Activated CD4-positive, alpha-beta T cell treated with anti-CD3 and anti-CD28 coated beads for 36 hours (primary cell): ENCODE measurements around the gene FNIP2. TPM values are rescaled to one million over a fixed set of nuclear protein-coding genes. Genes with fewer than 3 reads are reported as not detected.
"Not testable (repeated sequence)": the region's sequence is repeated elsewhere in the genome, so short reads cannot be mapped to it uniquely, and the experiment has no call there.

ENCODE experiments used
- ATAC-seq: fragments of 200-7000 bp; cut with Tn5 transposase; one replicate; pipeline ENCODE4 v1.10.0; 2021; ENCODE audit warnings: mild to moderate bottlenecking, moderate library complexity
- CTCF ChIA-PET: fragments of 350-600 bp; sonication (Branson Sonifier 250); formaldehyde crosslinking; loops from one replicate; lab custom pipeline; 2021; ENCODE audit warnings: antibody characterized with exemption; lab: Charles Lee
- POLR2A ChIA-PET: fragments of 350-600 bp; sonication (Branson Sonifier 250); formaldehyde crosslinking; loops from one replicate; lab custom pipeline; 2021; ENCODE audit warnings: antibody characterized with exemption, inconsistent platforms; lab: Charles Lee
- DNase-seq: peaks from one replicate; pipeline ENCODE4 v3.0.0-alpha.2; 2020
- H3K27ac Mint-ChIP-seq: one replicate; pipeline ENCODE4 v1.8.0; 2021; ENCODE audit warnings: mixed read lengths
- H3K27me3 Mint-ChIP-seq: one replicate; pipeline ENCODE4 v1.8.0; 2021; ENCODE audit warnings: mixed read lengths
- H3K36me3 Mint-ChIP-seq: one replicate; pipeline ENCODE4 v1.8.0; 2021; ENCODE audit warnings: low read depth, mixed read lengths
- H3K4me1 Mint-ChIP-seq: one replicate; pipeline ENCODE4 v1.8.0; 2021; ENCODE audit warnings: mixed read lengths
- H3K4me3 Mint-ChIP-seq: one replicate; pipeline ENCODE4 v1.8.0; 2021; ENCODE audit warnings: mild to moderate bottlenecking, moderate library complexity, mixed read lengths
- H3K9me3 Mint-ChIP-seq: one replicate; pipeline ENCODE4 v1.8.0; 2021; ENCODE audit warnings: low read depth, mixed read lengths
- intact Hi-C, 2 experiments: fragments of 100-400 bp; cut with DNase I in 1 of 2; cut with micrococcal nuclease in 1 of 2; formaldehyde crosslinking; loops; one replicate each; pipeline versions ENCODE4 v1.14.2 to v1.15.1; 2022 to 2024; cut with DNase I, micrococcal nuclease
- total RNA-seq, 2 experiments: library from RNA; stranded (reverse); gene quantifications; one replicate each; pipeline ENCODE4 v1.2.3, GENCODE V29; 2021

Gene FNIP2
- total RNA-seq, 2 experiments from 2014 or later = 11.6 to 13.0 TPM

- Mint-ChIP-seq H3K27ac (no peak overlapping the region), H3K27me3 (no peaks in the 10 kb centered on the region), H3K4me3 (no peak overlapping the region), H3K36me3 (peaks cover 36% of the 10 kb centered on the region), H3K4me1 (no peaks in the 10 kb centered on the region), H3K9me3 (peaks cover 6% of the 10 kb centered on the region)
- DNase-seq (no peak), ATAC-seq (no peak)
- intact Hi-C loops = no loop called here
- ChIA-PET CTCF (interaction anchor here (0.7 to 0.8 kb wide), 2 partner anchors 33 to 43 kb away, joined by 3 read pairs; no protein-coding TSS in a partner anchor), POLR2A (no interaction called here)
Observed at GRCh38 chr4:158894826-158895225, 126.0 kb downstream of the FNIP2 start.

GRCh38 chr4:158895797-158896576 is 127.2 kb downstream of the FNIP2 start:
- CTCF ChIA-PET = no interaction called here
- no peak overlapping the region for H3K27ac Mint-ChIP-seq
- H3K4me1 Mint-ChIP-seq = peaks cover 2% of the 10 kb centered on the region
- peaks cover 8% of the 10 kb centered on the region for H3K9me3 Mint-ChIP-seq
- ATAC-seq = no peak
- H3K36me3 Mint-ChIP-seq = peaks cover 45% of the 10 kb centered on the region
- H3K27me3 Mint-ChIP-seq = no peaks in the 10 kb centered on the region
- intact Hi-C loops = no loop called here
- POLR2A ChIA-PET = no interaction called here
- DNase-seq = no peak
- no peak overlapping the region for H3K4me3 Mint-ChIP-seq

- POLR2A ChIA-PET, H3K4me3 Mint-ChIP-seq, ATAC-seq, DNase-seq, H3K4me1 Mint-ChIP-seq, H3K27me3 Mint-ChIP-seq, H3K9me3 Mint-ChIP-seq, intact Hi-C loops, H3K27ac Mint-ChIP-seq, CTCF ChIA-PET: not testable (repeated sequence)
- H3K36me3 Mint-ChIP-seq = peaks cover 50% of the 10 kb centered on the region
Observed at GRCh38 chr4:158896577-158897238, 127.9 kb downstream of the FNIP2 start.

- CTCF ChIA-PET, H3K27ac Mint-ChIP-seq, H3K4me1 Mint-ChIP-seq, H3K9me3 Mint-ChIP-seq, intact Hi-C loops, H3K4me3 Mint-ChIP-seq, DNase-seq, H3K27me3 Mint-ChIP-seq, ATAC-seq: not testable (repeated sequence)
- POLR2A ChIA-PET = interaction anchor here (0.7 kb wide), 1 partner anchor 12 kb away, joined by 4 read pairs; no protein-coding TSS in a partner anchor
- H3K36me3 Mint-ChIP-seq = peaks cover 56% of the 10 kb centered on the region
Observed at GRCh38 chr4:158900408-158900807, 131.6 kb downstream of the FNIP2 start.

GRCh38 chr4:158902280-158903078 is 133.7 kb downstream of the FNIP2 start:
- H3K4me1 Mint-ChIP-seq = peaks cover 11% of the 10 kb centered on the region
- H3K9me3 Mint-ChIP-seq, intact Hi-C loops, POLR2A ChIA-PET, H3K4me3 Mint-ChIP-seq, H3K27ac Mint-ChIP-seq, H3K27me3 Mint-ChIP-seq, ATAC-seq, CTCF ChIA-PET: not testable (repeated sequence)
- peaks cover 40% of the 10 kb centered on the region for H3K36me3 Mint-ChIP-seq
- peak; percentile 45 for DNase-seq

GRCh38 chr4:158903079-158903456 is 134.2 kb downstream of the FNIP2 start:
- ChIA-PET CTCF (no interaction called here), POLR2A (no interaction called here)
- H3K4me1 Mint-ChIP-seq = peaks cover 11% of the 10 kb centered on the region
- H3K4me3 Mint-ChIP-seq = no peak overlapping the region
- H3K36me3 Mint-ChIP-seq = peaks cover 34% of the 10 kb centered on the region
- ATAC-seq (no peak), DNase-seq (no peak)
- intact Hi-C loops = no loop called here
- H3K9me3 Mint-ChIP-seq = peaks cover 2% of the 10 kb centered on the region
- no peak overlapping the region for H3K27ac Mint-ChIP-seq
- no peaks in the 10 kb centered on the region for H3K27me3 Mint-ChIP-seq

GRCh38 chr4:158903472-158904043 is 134.7 kb downstream of the FNIP2 start:
- Mint-ChIP-seq H3K4me1 (peaks cover 11% of the 10 kb centered on the region), H3K9me3 (peaks cover 2% of the 10 kb centered on the region), H3K27me3 (no peaks in the 10 kb centered on the region), H3K27ac (no peak overlapping the region), H3K4me3 (no peak overlapping the region), H3K36me3 (peaks cover 30% of the 10 kb centered on the region)
- intact Hi-C loops = no loop called here
- DNase-seq (no peak), ATAC-seq (no peak)
- ChIA-PET CTCF (interaction anchor here (1.1 kb wide), 1 partner anchor 274 kb away, joined by 3 read pairs; no protein-coding TSS in a partner anchor), POLR2A (no interaction called here)

GRCh38 chr4:158904815-158905214 is 136.0 kb downstream of the FNIP2 start:
- Mint-ChIP-seq H3K9me3 (peaks cover 2% of the 10 kb centered on the region), H3K27me3 (no peaks in the 10 kb centered on the region), H3K4me3 (no peak overlapping the region), H3K36me3 (peaks cover 21% of the 10 kb centered on the region), H3K27ac (no peak overlapping the region), H3K4me1 (peaks cover 11% of the 10 kb centered on the region)
- DNase-seq (no peak), ATAC-seq (no peak)
- CTCF ChIA-PET = interaction anchor here (0.8 to 1.3 kb wide), 3 partner anchors 9 to 272 kb away, joined by 3 to 4 read pairs (median 3); no protein-coding TSS in a partner anchor
- POLR2A ChIA-PET = no interaction called here
- intact Hi-C loops = no loop called here

- Mint-ChIP-seq H3K4me1 (peaks cover 9% of the 10 kb centered on the region), H3K9me3 (no peaks in the 10 kb centered on the region), H3K36me3 (peaks cover 12% of the 10 kb centered on the region), H3K27me3 (no peaks in the 10 kb centered on the region), H3K4me3 (no peak overlapping the region), H3K27ac (peak overlapping the region; percentile 44)
- peak; percentile 49 for ATAC-seq
- intact Hi-C loops = no loop called here
- peak; percentile 20 for DNase-seq
- CTCF ChIA-PET = interaction anchor here (0.8 kb wide), 1 partner anchor 175 kb away, joined by 5 read pairs; no protein-coding TSS in a partner anchor
- POLR2A ChIA-PET = no interaction called here
Observed at GRCh38 chr4:158906073-158906472, 137.2 kb downstream of the FNIP2 start.

- ATAC-seq = no peak
- ChIA-PET CTCF (no interaction called here), POLR2A (no interaction called here)
- H3K27ac Mint-ChIP-seq = no peak overlapping the region
- H3K9me3 Mint-ChIP-seq = no peaks in the 10 kb centered on the region
- no peaks in the 10 kb centered on the region for H3K36me3 Mint-ChIP-seq
- H3K27me3 Mint-ChIP-seq = no peaks in the 10 kb centered on the region
- peaks cover 4% of the 10 kb centered on the region for H3K4me1 Mint-ChIP-seq
- no peak overlapping the region for H3K4me3 Mint-ChIP-seq
- intact Hi-C loops = no loop called here
- no peak for DNase-seq
Observed at GRCh38 chr4:158912390-158912789, 143.6 kb downstream of the FNIP2 start.

GRCh38 chr4:158912806-158913205 is 144.0 kb downstream of the FNIP2 start:
- POLR2A ChIA-PET = interaction anchor here (0.6 kb wide), 1 partner anchor 12 kb away, joined by 4 read pairs; no protein-coding TSS in a partner anchor
- H3K36me3 Mint-ChIP-seq = no peaks in the 10 kb centered on the region
- H3K27ac Mint-ChIP-seq = no peak overlapping the region
- intact Hi-C loops = no loop called here
- DNase-seq (no peak), ATAC-seq (no peak)
- CTCF ChIA-PET = interaction anchor here (0.7 kb wide), 1 partner anchor 165 kb away, joined by 3 read pairs; no protein-coding TSS in a partner anchor
- no peaks in the 10 kb centered on the region for H3K9me3 Mint-ChIP-seq
- H3K27me3 Mint-ChIP-seq = no peaks in the 10 kb centered on the region
- H3K4me3 Mint-ChIP-seq = no peak overlapping the region
- peaks cover 4% of the 10 kb centered on the region for H3K4me1 Mint-ChIP-seq
